Lung (tissue), 12 donors: ENCODE data around the gene TIMM50. TPM values are rescaled to one million over a fixed set of nuclear protein-coding genes. Genes with fewer than 3 reads are reported as not detected.

Source experiments
- ATAC-seq: fragments of 200-7000 bp; cut with Tn5 transposase; one replicate; pipeline ENCODE4 v1.9.1; 2020; ENCODE audit warnings: moderate number of reproducible peaks; ENCODE audit not compliant: insufficient read depth, low FRiP score
- DNase-seq, 3 donors: peaks; one replicate each; pipeline ENCODE4 v3.0.0-alpha.2; 2013 to 2017
- H3K27ac ChIP-seq, 2 donors: one replicate each; pipeline ENCODE4 v1.5.1; 2013; ENCODE audit warnings: mild to moderate bottlenecking in 2 of 2, moderate library complexity in 2 of 2, control low read depth in 1 of 2, inconsistent platforms in 1 of 2, low read depth in 1 of 2, low read length in 1 of 2
- H3K27me3 ChIP-seq, 3 donors: one replicate each; pipeline ENCODE4 v1.5.1; 2013; ENCODE audit warnings: low read length in 2 of 3; ENCODE audit not compliant: control insufficient read depth in 3 of 3, insufficient read depth in 3 of 3
- H3K36me3 ChIP-seq, 4 donors: one replicate each; pipeline ENCODE4 v1.5.1; 2013; ENCODE audit warnings: low read length in 4 of 4, mild to moderate bottlenecking in 1 of 4, moderate library complexity in 1 of 4; ENCODE audit not compliant: control insufficient read depth in 4 of 4, insufficient read depth in 4 of 4
- H3K4me1 ChIP-seq, 5 donors: one replicate each; pipeline ENCODE4 v1.5.1; 2013; ENCODE audit warnings: low read length in 5 of 5, mild to moderate bottlenecking in 2 of 5, moderate library complexity in 1 of 5; ENCODE audit not compliant: control insufficient read depth in 5 of 5, insufficient read depth in 5 of 5
- H3K4me3 ChIP-seq: one replicate; pipeline ENCODE4 v1.5.1; 2013; ENCODE audit warnings: mild to moderate bottlenecking, control low read depth, moderate library complexity
- H3K9ac ChIP-seq, 2 donors: one replicate each; pipeline ENCODE4 v1.5.1; 2013; ENCODE audit warnings: low read length in 2 of 2, control low read depth in 1 of 2; ENCODE audit not compliant: insufficient read depth in 1 of 2
- H3K9me3 ChIP-seq, 4 donors: one replicate each; pipeline ENCODE4 v1.5.1; 2013; ENCODE audit warnings: low read length in 3 of 4, mild to moderate bottlenecking in 1 of 4, moderate library complexity in 1 of 4; ENCODE audit not compliant: control insufficient read depth in 4 of 4, insufficient read depth in 3 of 4
- WGBS, 2 donors: extraction: QIAGEN DNeasy Blood & Tissue Kit; methylation state at CpG; one replicate each; pipeline ENCODE4 v1.1.7; 2013; 5-methylcytosine and 5-hydroxymethylcytosine counted together
- polyA plus RNA-seq, 2 donors: library from polyadenylated mRNA; stranded (reverse); fragments of 200-250 nt; gene quantifications; one replicate each; pipeline ENCODE4 v1.2.1, GENCODE V29; 2013
- total RNA-seq, 2 donors: library from RNA; depleted of rRNA in 1 of 2; stranded (reverse); fragments of >200 nt in 1 of 2; gene quantifications; one replicate each; pipeline ENCODE4 v1.2.1, GENCODE V29; 2014 to 2021
- TF ChIP-seq, protein P1 (sequence below): IDR thresholded peaks from 2 replicates; pipeline ENCODE4 v1.5.1; 2012; ENCODE audit warnings: mild to moderate bottlenecking; ENCODE audit errors: control extremely low read depth, extremely low read depth
- donor health status: control.
- donor health status: control.
- donor health status: Bipolar disorder and iron deficiency.
- donor health status: healthy.
- donor health status: DM: yes; HTN: yes; CAD: no.

TIMM50 gene
- total and polyA plus RNA-seq, 4 donors, result 47.5 to 67.4 (median 53.7) TPM

DNA sequence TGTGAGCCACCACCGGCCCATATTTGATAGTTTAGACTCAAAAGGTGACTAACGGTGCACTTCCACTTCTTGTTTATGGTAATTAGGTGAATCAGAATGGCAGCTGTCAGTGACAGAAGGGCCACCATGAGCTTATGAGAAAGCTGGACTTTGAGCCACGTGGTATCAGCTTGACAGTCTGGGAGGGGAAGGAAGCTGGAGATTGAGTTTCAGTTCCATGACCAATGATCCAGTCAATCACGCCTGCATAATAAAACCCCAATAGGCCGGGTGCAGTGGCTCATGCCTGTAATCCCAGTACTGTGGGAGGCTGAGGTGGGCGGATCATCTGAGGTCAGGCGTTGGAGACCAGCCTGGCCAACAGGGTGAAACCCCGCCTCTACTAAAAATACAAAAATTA is 43.9 kb downstream of the TIMM50 start:
- TF ChIP-seq, protein P1, sequence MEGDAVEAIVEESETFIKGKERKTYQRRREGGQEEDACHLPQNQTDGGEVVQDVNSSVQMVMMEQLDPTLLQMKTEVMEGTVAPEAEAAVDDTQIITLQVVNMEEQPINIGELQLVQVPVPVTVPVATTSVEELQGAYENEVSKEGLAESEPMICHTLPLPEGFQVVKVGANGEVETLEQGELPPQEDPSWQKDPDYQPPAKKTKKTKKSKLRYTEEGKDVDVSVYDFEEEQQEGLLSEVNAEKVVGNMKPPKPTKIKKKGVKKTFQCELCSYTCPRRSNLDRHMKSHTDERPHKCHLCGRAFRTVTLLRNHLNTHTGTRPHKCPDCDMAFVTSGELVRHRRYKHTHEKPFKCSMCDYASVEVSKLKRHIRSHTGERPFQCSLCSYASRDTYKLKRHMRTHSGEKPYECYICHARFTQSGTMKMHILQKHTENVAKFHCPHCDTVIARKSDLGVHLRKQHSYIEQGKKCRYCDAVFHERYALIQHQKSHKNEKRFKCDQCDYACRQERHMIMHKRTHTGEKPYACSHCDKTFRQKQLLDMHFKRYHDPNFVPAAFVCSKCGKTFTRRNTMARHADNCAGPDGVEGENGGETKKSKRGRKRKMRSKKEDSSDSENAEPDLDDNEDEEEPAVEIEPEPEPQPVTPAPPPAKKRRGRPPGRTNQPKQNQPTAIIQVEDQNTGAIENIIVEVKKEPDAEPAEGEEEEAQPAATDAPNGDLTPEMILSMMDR, result no peak
- no peaks in the 10 kb centered on the region for H3K9me3 ChIP-seq
- H3K27ac ChIP-seq, result no peak overlapping the region
- H3K4me1 ChIP-seq, result no peaks in the 10 kb centered on the region
- no peak for ATAC-seq
- WGBS, 2 donors, result 82 to 86% methylated on average over 8 of the region's 8 CpGs
- H3K36me3 ChIP-seq, result no peaks in the 10 kb centered on the region
- no peak overlapping the region for H3K9ac ChIP-seq
- no peak overlapping the region for H3K4me3 ChIP-seq
- DNase-seq, result no peak
- H3K27me3 ChIP-seq, result no peaks in the 10 kb centered on the region

DNA sequence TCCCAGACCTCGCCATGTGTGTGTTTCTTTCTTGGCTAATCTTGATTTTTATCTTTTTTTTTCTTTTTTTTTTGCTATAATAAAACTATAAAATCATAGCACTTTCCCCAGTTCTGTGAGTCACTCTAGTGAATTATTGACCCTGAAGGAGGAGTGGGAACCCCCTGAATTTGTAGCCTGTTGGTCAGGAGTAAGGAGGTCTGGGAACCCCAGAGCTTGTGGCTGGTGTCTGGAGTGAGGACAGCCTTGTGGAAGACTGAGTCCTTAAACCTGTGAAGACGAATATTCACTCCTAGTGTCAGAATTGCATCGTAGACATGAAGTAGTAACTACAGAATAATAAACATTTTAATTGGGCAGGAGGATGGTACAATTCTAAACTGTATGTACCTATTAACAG is 44.6 kb downstream of the TIMM50 start:
- TF ChIP-seq, protein P1, result no peak
- H3K4me3 ChIP-seq, result no peak overlapping the region
- ATAC-seq (no peak), DNase-seq (no peak)
- H3K4me1 ChIP-seq, result no peaks in the 10 kb centered on the region
- WGBS, 2 donors, result 96 to 97% methylated on average over 3 of the region's 3 CpGs
- no peak overlapping the region for H3K9ac ChIP-seq
- no peak overlapping the region for H3K27ac ChIP-seq
- no peaks in the 10 kb centered on the region for H3K27me3 ChIP-seq
- H3K9me3 ChIP-seq, result no peaks in the 10 kb centered on the region
- no peaks in the 10 kb centered on the region for H3K36me3 ChIP-seq

DNA sequence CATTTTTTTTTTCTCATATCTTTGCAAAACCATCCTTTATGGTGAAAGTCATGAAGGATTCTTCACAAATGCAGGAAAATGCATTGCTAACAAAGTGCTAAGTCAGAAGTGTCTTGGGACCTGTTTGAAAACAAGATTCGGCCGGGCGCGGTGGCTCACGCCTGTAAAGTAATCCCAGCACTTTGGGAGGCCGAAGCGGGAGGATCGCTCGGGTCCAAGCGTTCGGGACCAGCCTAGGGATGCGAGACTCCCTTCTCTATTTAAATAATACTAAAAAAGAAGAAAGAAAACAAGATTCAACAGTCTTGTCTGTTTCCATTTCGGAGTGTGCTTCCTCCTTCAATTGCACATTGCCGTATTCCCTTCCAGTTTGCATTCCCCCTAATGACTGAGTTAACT is 51.2 kb downstream of the TIMM50 start:
- DNase-seq (no peak), ATAC-seq (no peak)
- WGBS, 2 donors, result 37 to 54% methylated on average over 14 of the region's 14 CpGs
- H3K36me3 ChIP-seq, result no peaks in the 10 kb centered on the region
- H3K27ac ChIP-seq, result peak overlapping the region; percentile 79 to 85
- H3K27me3 ChIP-seq, result no peaks in the 10 kb centered on the region
- peak overlapping the region; percentile 93 to 95 for H3K9ac ChIP-seq
- H3K4me3 ChIP-seq, result peak overlapping the region; percentile 76
- H3K9me3 ChIP-seq, result no peaks in the 10 kb centered on the region
- TF ChIP-seq, protein P1, result no peak
- peaks cover 0 to 7% (median 0%) of the 10 kb centered on the region in 5 donors for H3K4me1 ChIP-seq
